Measurements from ENCODE around the gene MUC21. TPM values are rescaled to one million over a fixed set of nuclear protein-coding genes. Genes with fewer than 3 reads are reported as not detected.

MUC21 gene
- total RNA-seq, 2 experiments from 2014 or later, result not detected

DNA sequence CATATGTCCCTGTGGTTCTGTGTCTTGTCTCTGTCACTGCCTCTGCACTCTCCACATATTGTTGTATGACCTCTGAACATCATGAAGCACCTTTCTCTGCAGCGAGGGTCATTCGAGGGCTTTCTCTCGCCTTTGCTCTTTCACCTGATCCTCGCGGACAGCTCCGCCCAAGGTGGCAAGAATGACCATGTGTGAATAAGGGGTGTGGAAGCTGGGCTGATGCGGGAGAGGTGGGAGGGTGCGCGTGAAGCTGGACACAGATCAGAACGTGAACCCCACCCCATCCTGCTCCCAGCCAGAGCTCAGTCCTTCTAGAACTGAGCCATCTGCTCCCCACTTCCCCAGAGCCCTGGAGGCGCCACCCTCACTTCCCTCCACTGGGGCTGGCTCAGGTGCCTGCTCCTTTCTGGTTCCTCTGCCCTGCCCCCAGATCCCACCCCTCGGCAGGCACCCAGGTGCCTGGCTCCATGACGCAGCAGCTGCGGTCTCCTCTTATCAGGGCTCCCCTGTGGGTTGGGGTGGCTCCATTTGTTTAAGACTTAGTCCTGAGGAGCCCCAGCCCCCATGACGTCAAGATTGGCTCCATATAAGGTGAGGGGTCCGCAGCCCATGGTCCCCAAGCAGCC, 43.0 kb upstream of the MUC21 start, which contains the start of gene MUCL3:
Gene MUCL3 (plus strand): TSS at position 613 of the 626 bp plus-strand sequence. CDS start 27 bp downstream, outside the sequence.
- Mint-ChIP-seq H3K4me1 (ENCODE audit: low read depth) (no peaks in the 10 kb centered on the region), H3K27ac (no peak within 1 kb of the TSS), H3K27me3 (peaks cover 44% of the 10 kb centered on the region), H3K9me3 (no peaks in the 10 kb centered on the region), H3K4me3 (no peak within 1 kb of the TSS), H3K36me3 (ENCODE audit: low read depth) (no peaks in the 10 kb centered on the region)
- ATAC-seq (no peak), DNase-seq (no peak)
- CTCF ChIA-PET, result interaction anchor here (1.2 kb wide), 1 partner anchor 139 kb away, joined by 4 read pairs; no protein-coding TSS in a partner anchor
- intact Hi-C loops (cut with micrococcal nuclease), result no loop called here
- POLR2A ChIA-PET, result no interaction called here
- TF ChIP-seq, protein P1, sequence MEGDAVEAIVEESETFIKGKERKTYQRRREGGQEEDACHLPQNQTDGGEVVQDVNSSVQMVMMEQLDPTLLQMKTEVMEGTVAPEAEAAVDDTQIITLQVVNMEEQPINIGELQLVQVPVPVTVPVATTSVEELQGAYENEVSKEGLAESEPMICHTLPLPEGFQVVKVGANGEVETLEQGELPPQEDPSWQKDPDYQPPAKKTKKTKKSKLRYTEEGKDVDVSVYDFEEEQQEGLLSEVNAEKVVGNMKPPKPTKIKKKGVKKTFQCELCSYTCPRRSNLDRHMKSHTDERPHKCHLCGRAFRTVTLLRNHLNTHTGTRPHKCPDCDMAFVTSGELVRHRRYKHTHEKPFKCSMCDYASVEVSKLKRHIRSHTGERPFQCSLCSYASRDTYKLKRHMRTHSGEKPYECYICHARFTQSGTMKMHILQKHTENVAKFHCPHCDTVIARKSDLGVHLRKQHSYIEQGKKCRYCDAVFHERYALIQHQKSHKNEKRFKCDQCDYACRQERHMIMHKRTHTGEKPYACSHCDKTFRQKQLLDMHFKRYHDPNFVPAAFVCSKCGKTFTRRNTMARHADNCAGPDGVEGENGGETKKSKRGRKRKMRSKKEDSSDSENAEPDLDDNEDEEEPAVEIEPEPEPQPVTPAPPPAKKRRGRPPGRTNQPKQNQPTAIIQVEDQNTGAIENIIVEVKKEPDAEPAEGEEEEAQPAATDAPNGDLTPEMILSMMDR (IDR thresholded peaks at IDR 0.05), result no peak

DNA sequence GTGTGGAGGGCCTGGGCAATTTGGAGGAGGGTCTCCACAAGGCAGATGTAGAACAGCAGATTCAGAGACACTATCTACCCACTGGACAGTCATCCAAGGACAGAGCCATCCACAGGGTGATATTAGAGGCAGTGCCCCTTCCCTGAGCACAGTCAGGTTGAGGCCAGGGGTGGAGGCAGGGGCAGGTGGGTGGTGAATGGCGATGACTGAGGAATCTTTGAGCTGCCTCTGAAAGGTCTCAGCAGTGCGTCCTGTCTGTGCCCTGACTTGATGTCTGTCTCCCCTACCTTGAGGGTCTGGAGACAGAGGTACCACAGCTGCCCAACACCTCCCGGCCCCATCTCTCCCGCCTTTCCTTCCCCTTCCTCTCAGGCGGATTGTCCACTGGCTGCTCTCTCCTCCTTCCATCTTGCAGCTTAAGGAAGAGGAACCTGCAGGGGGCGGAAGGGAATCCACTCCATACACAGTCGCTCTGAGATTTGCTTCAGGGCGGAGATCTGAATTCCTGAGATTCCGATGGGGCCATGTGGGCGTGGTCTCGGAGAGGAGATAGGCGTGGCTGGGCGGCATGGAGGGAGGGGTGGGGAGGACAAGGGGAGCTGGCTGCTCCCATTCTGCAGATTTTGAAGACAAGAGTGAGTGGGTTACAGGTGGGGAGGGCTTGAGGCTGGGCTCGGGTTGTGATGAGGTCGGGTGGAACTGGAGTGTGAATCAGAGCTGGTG, 41.0 kb upstream of the MUC21 start:
- TF ChIP-seq, protein P1 (IDR thresholded peaks at IDR 0.05), result no peak
- ATAC-seq (no peak), DNase-seq (peak; percentile 15)
- no peaks in the 10 kb centered on the region for H3K4me1 Mint-ChIP-seq (ENCODE audit: low read depth)
- no peak overlapping the region for H3K4me3 Mint-ChIP-seq
- CTCF ChIA-PET, result interaction anchor here (1.9 kb wide), 1 partner anchor 145 kb away, joined by 4 read pairs; no protein-coding TSS in a partner anchor
- POLR2A ChIA-PET, result no interaction called here
- no peaks in the 10 kb centered on the region for H3K36me3 Mint-ChIP-seq (ENCODE audit: low read depth)
- H3K27ac Mint-ChIP-seq, result no peak overlapping the region
- H3K27me3 Mint-ChIP-seq, result peaks cover 46% of the 10 kb centered on the region
- intact Hi-C loops (cut with micrococcal nuclease), result no loop called here
- H3K9me3 Mint-ChIP-seq, result no peaks in the 10 kb centered on the region

DNA sequence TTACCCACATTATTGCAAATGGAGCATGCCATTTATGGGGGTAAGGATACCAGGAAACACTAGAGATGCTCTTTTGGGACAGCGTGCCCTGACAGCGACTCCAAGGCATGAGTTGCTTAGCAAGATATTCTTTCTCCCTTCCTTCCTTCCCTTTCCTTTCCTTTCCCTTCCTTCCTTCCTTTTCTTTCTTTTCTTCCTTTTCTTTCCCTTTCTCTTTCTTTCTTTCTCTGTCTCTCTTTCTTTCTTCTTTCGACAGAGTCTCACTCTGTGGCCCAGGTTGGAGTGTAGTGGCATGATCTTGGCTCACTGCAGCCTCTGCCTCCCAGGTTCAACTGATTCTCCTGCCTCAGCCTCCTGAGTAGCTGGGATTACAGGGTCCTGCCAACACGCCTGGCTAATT, 39.5 kb upstream of the MUC21 start:
- no peaks in the 10 kb centered on the region for H3K9me3 Mint-ChIP-seq
- peaks cover 3% of the 10 kb centered on the region for H3K36me3 Mint-ChIP-seq (ENCODE audit: low read depth)
- H3K4me3 Mint-ChIP-seq, result no peak overlapping the region
- H3K4me1 Mint-ChIP-seq (ENCODE audit: low read depth), result no peaks in the 10 kb centered on the region
- intact Hi-C loops (cut with micrococcal nuclease), result no loop called here
- no peak overlapping the region for H3K27ac Mint-ChIP-seq
- peaks cover 54% of the 10 kb centered on the region for H3K27me3 Mint-ChIP-seq
- DNase-seq (no peak), ATAC-seq (no peak)
- POLR2A ChIA-PET, result interaction anchor here (0.5 to 3.1 kb wide), 2 partner anchors 11 to 30 kb away, joined by 3 to 14 read pairs; no protein-coding TSS in a partner anchor
- TF ChIP-seq, protein P1 (IDR thresholded peaks at IDR 0.05), result no peak
- CTCF ChIA-PET, result interaction anchor here (1.1 to 1.9 kb wide), 2 partner anchors 135 to 143 kb away, joined by 3 to 4 read pairs; no protein-coding TSS in a partner anchor

DNA sequence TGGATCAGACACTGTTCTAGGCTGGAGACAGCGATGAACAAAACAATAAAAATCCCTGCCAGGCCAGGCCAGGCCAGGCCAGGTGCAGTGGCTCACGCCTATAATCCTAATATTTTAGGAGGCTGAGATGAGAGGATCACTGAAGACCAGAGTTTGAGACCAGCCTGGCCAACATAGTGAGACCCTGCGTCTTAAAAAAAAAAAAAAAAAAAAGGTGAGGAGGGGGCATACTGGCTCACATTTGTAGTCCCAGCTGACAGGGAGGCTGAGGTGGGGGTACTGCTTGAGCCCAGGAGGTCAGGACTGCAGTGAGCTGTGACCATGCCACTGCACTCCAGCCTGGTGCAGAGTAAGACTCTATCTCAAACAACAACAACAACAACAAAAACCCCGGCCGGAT, 38.2 kb upstream of the MUC21 start:
- ATAC-seq, result no peak
- no peak overlapping the region for H3K27ac Mint-ChIP-seq
- CTCF ChIA-PET, result interaction anchor here (1.2 kb wide), 1 partner anchor 142 kb away, joined by 4 read pairs; no protein-coding TSS in a partner anchor
- POLR2A ChIA-PET, result interaction anchor here (3.1 kb wide), 1 partner anchor 10 kb away, joined by 14 read pairs; no protein-coding TSS in a partner anchor
- no peak for DNase-seq
- H3K27me3 Mint-ChIP-seq, result peaks cover 48% of the 10 kb centered on the region
- intact Hi-C loops (cut with micrococcal nuclease), result no loop called here
- TF ChIP-seq, protein P1 (IDR thresholded peaks at IDR 0.05), result no peak
- peaks cover 3% of the 10 kb centered on the region for H3K36me3 Mint-ChIP-seq (ENCODE audit: low read depth)
- H3K4me3 Mint-ChIP-seq, result no peak overlapping the region
- H3K4me1 Mint-ChIP-seq (ENCODE audit: low read depth), result no peaks in the 10 kb centered on the region
- no peaks in the 10 kb centered on the region for H3K9me3 Mint-ChIP-seq
